WERI-Rb-1 (cell line): ENCODE results near the gene SLPI.

ENCODE experiments used
- DNase-seq: peaks from one replicate; pipeline ENCODE4 v3.0.0-alpha.2; 2020
- H3K27ac ChIP-seq: fragments of 250-450 bp; sonication (Bioruptor Pico); 2 replicates; pipeline ENCODE4 v1.5.1; 2020; ENCODE audit warnings: mild to moderate bottlenecking, moderate library complexity
- H3K27me3 ChIP-seq: fragments of 250-450 bp; sonication (Bioruptor Pico); 2 replicates; pipeline ENCODE4 v1.5.1; 2021; ENCODE audit warnings: mild to moderate bottlenecking, low read depth, moderate library complexity; ENCODE audit not compliant: insufficient read depth, severe bottlenecking
- H3K36me3 ChIP-seq: fragments of 250-450 bp; sonication (Bioruptor Pico); 2 replicates; pipeline ENCODE4 v1.5.1; 2020; ENCODE audit warnings: mild to moderate bottlenecking, moderate library complexity
- H3K4me3 ChIP-seq: 2 replicates; pipeline ENCODE4 v1.5.1; 2011; ENCODE audit warnings: low read depth, mild to moderate bottlenecking, control low read depth, low read length
- H3K9me3 ChIP-seq: fragments of 250-450 bp; sonication (Bioruptor Pico); 2 replicates; pipeline ENCODE4 v1.5.1; 2021; ENCODE audit warnings: mild to moderate bottlenecking, moderate library complexity; ENCODE audit not compliant: severe bottlenecking
- TF ChIP-seq, protein P1 (sequence below): IDR thresholded peaks from 2 replicates; pipeline ENCODE4 v1.5.1; 2011; ENCODE audit warnings: low read depth, mild to moderate bottlenecking, control low read depth, inconsistent platforms, low read length

The SLPI gene

GRCh38 chr20:45209924-45210323 lies 44.4 kb downstream of the SLPI start:
- TF ChIP-seq, protein P1, sequence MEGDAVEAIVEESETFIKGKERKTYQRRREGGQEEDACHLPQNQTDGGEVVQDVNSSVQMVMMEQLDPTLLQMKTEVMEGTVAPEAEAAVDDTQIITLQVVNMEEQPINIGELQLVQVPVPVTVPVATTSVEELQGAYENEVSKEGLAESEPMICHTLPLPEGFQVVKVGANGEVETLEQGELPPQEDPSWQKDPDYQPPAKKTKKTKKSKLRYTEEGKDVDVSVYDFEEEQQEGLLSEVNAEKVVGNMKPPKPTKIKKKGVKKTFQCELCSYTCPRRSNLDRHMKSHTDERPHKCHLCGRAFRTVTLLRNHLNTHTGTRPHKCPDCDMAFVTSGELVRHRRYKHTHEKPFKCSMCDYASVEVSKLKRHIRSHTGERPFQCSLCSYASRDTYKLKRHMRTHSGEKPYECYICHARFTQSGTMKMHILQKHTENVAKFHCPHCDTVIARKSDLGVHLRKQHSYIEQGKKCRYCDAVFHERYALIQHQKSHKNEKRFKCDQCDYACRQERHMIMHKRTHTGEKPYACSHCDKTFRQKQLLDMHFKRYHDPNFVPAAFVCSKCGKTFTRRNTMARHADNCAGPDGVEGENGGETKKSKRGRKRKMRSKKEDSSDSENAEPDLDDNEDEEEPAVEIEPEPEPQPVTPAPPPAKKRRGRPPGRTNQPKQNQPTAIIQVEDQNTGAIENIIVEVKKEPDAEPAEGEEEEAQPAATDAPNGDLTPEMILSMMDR, result no peak
- no peaks in the 10 kb centered on the region for H3K36me3 ChIP-seq
- no peaks in the 10 kb centered on the region for H3K27me3 ChIP-seq
- no peak overlapping the region for H3K27ac ChIP-seq
- no peak for DNase-seq
- H3K9me3 ChIP-seq, result no peaks in the 10 kb centered on the region
- H3K4me3 ChIP-seq, result no peak overlapping the region

GRCh38 chr20:45206725-45207124 lies 47.6 kb downstream of the SLPI start, which contains the start of gene SEMG1:
TSS of gene SEMG1 (plus strand) at chr20:45207033. CDS start at chr20:45207054, 21 bp downstream.
- H3K4me3 ChIP-seq, result no peak within 1 kb of the TSS
- DNase-seq, result no peak
- H3K27me3 ChIP-seq, result no peaks in the 10 kb centered on the region
- H3K9me3 ChIP-seq, result no peaks in the 10 kb centered on the region
- TF ChIP-seq, protein P1, result no peak
- H3K27ac ChIP-seq, result no peak within 1 kb of the TSS
- no peaks in the 10 kb centered on the region for H3K36me3 ChIP-seq
